ENCODE results near the gene SLC4A5. TPM values are rescaled to one million over a fixed set of nuclear protein-coding genes. Genes with fewer than 3 reads are reported as not detected.

SLC4A5 gene
- total and polyA plus RNA-seq, 5 experiments from 2014 or later, result 0.46 to 15.1 (median 1.5) TPM

GRCh38 chr2:74302865-74303264 is 40.4 kb downstream of the SLC4A5 start:
- Mint-ChIP-seq H3K9me3 (peaks cover 0 to 10% (median 3%) of the 10 kb centered on the region in 9 donors), H3K27ac (peak overlapping the region in 2 of 10 donors; percentile 23 to 69), H3K36me3 (peaks cover 21 to 25% (median 21%) of the 10 kb centered on the region in 3 donors), H3K4me3 (no peak overlapping the region), H3K4me1 (peaks cover 0 to 4% (median 0%) of the 10 kb centered on the region in 4 donors), H3K27me3 (no peaks in the 10 kb centered on the region)
- ATAC-seq (no peak), DNase-seq (no peak)
- POLR2A ChIA-PET, result no interaction called here

- peaks cover 0 to 3% (median 1%) of the 10 kb centered on the region in 4 donors for H3K4me1 Mint-ChIP-seq
- no peaks in the 10 kb centered on the region for H3K27me3 Mint-ChIP-seq
- ATAC-seq (no peak), DNase-seq (no peak)
- no peak overlapping the region for H3K4me3 Mint-ChIP-seq
- POLR2A ChIA-PET, result no interaction called here
- peaks cover 21 to 25% (median 21%) of the 10 kb centered on the region in 3 donors for H3K36me3 Mint-ChIP-seq
- peak overlapping the region in 1 of 10 donors; percentile 22 for H3K27ac Mint-ChIP-seq
- H3K9me3 Mint-ChIP-seq, result peaks cover 0 to 10% (median 3%) of the 10 kb centered on the region in 9 donors
These were observed 42.0 kb downstream of the SLC4A5 start for GRCh38 chr2:74301262-74301661.

GRCh38 chr2:74300506-74300905 is 42.7 kb downstream of the SLC4A5 start:
- Mint-ChIP-seq H3K9me3 (peaks cover 0 to 10% (median 3%) of the 10 kb centered on the region in 9 donors), H3K36me3 (peaks cover 21 to 25% (median 21%) of the 10 kb centered on the region in 3 donors), H3K4me3 (no peak overlapping the region), H3K27me3 (no peaks in the 10 kb centered on the region), H3K27ac (peak overlapping the region in 1 of 10 donors; percentile 10), H3K4me1 (peaks cover 0 to 3% (median under 1%) of the 10 kb centered on the region in 4 donors)
- POLR2A ChIA-PET, result no interaction called here
- ATAC-seq (no peak), DNase-seq (no peak)

GRCh38 chr2:74297950-74298349 is 45.3 kb downstream of the SLC4A5 start:
- Mint-ChIP-seq H3K4me3 (no peak overlapping the region), H3K36me3 (peaks cover 19 to 21% (median 21%) of the 10 kb centered on the region in 3 donors), H3K27me3 (no peaks in the 10 kb centered on the region), H3K27ac (no peak overlapping the region), H3K9me3 (peaks cover 0 to 10% (median 3%) of the 10 kb centered on the region in 9 donors), H3K4me1 (peaks cover 0 to 4% (median 2%) of the 10 kb centered on the region in 4 donors)
- DNase-seq, result no peak
- no peak for ATAC-seq
- POLR2A ChIA-PET, result no interaction called here

DNA sequence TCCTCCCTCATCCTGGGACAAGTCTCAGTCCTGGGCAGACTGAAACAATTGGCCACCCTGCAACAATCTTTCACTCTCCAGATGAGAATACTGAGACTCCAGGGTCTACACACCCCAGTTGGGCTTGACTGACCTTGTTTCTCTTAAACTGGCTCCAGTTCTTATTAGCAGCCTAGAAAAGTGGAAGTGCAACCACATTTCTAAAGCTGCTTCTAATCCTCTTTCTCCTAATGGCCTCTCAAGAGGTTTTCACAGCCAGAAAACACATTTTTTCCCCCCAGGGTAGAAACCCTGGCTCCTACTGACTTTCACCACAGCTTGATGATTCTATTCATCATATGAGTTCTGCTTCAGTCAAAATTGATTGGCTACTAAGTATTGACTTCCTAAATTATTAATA is 45.8 kb downstream of the SLC4A5 start:
- POLR2A ChIA-PET, result no interaction called here
- H3K36me3 Mint-ChIP-seq, result peaks cover 17 to 21% (median 21%) of the 10 kb centered on the region in 3 donors
- no peak overlapping the region for H3K27ac Mint-ChIP-seq
- peaks cover 0 to 10% (median 3%) of the 10 kb centered on the region in 9 donors for H3K9me3 Mint-ChIP-seq
- no peaks in the 10 kb centered on the region for H3K27me3 Mint-ChIP-seq
- DNase-seq, result no peak
- no peak overlapping the region for H3K4me3 Mint-ChIP-seq
- no peak for ATAC-seq
- H3K4me1 Mint-ChIP-seq, result peaks cover 1 to 7% (median 2%) of the 10 kb centered on the region in 4 donors

GRCh38 chr2:74293191-74293991 is 49.8 kb downstream of the SLC4A5 start:
- Mint-ChIP-seq H3K27me3 (no peaks in the 10 kb centered on the region), H3K36me3 (peaks cover 2 to 8% (median 4%) of the 10 kb centered on the region in 3 donors), H3K27ac (peak overlapping the region; percentile 28 to 96 (median 82)), H3K4me3 (no peak overlapping the region), H3K4me1 (peaks cover 16 to 27% (median 25%) of the 10 kb centered on the region in 4 donors), H3K9me3 (peaks cover 0 to 4% (median 0%) of the 10 kb centered on the region in 9 donors)
- ATAC-seq (no peak), DNase-seq (no peak)
- POLR2A ChIA-PET, result interaction anchor here (0.6 to 1.0 kb wide), 2 partner anchors 10 to 175 kb away, joined by 3 to 5 read pairs; no protein-coding TSS in a partner anchor

GRCh38 chr2:74292751-74293150 is 50.5 kb downstream of the SLC4A5 start:
- Mint-ChIP-seq H3K27ac (peak overlapping the region; percentile 69 to 96 (median 90)), H3K4me3 (no peak overlapping the region), H3K4me1 (peaks cover 16 to 27% (median 25%) of the 10 kb centered on the region in 4 donors)

GRCh38 chr2:74291886-74292621 is 51.2 kb downstream of the SLC4A5 start:
- no peak for ATAC-seq
- Mint-ChIP-seq H3K36me3 (peaks cover 0 to 3% (median 2%) of the 10 kb centered on the region in 3 donors), H3K4me3 (peak overlapping the region in 1 of 10 donors; percentile 10), H3K9me3 (no peaks in the 10 kb centered on the region), H3K27me3 (no peaks in the 10 kb centered on the region), H3K27ac (peak overlapping the region; percentile 58 to 98 (median 92)), H3K4me1 (peaks cover 16 to 27% (median 23%) of the 10 kb centered on the region in 4 donors)
- no peak for DNase-seq
- POLR2A ChIA-PET, result interaction anchor here (1.0 to 1.4 kb wide), 2 partner anchors 12 to 907 kb away, joined by 3 to 5 read pairs; partner anchors contain the start of gene ALMS1

More at GRCh38 chr2:74292751-74293150, 50.5 kb downstream of the SLC4A5 start:
- Mint-ChIP-seq H3K27me3 (no peaks in the 10 kb centered on the region), H3K36me3 (peaks cover 0 to 3% (median 2%) of the 10 kb centered on the region in 3 donors), H3K9me3 (no peaks in the 10 kb centered on the region)
- no peak for ATAC-seq
- no peak for DNase-seq
- POLR2A ChIA-PET, result interaction anchor here (0.6 to 1.0 kb wide), 2 partner anchors 11 to 175 kb away, joined by 3 to 5 read pairs; no protein-coding TSS in a partner anchor

DNA sequence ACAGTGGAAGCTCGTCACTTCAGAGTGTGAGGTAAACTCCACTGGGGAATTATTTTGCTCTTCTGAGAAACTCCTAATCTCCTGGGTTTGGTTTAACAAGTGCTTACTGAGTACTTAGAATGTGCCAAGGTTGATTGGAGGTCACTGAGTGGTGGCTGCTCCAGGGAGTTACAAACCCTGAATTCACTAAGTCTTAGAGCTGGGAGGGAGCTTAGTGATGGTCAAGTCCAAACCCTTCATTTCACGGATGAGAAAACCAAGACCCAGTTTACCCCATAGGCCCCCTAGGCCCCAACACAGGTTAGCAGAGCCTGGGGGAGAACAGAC is 52.0 kb downstream of the SLC4A5 start:
- Mint-ChIP-seq H3K36me3 (peaks cover 0 to 3% (median 2%) of the 10 kb centered on the region in 3 donors), H3K4me3 (peak overlapping the region; percentile 9 to 91 (median 75))
- ATAC-seq, result no peak

GRCh38 chr2:74290466-74291217 is 52.6 kb downstream of the SLC4A5 start:
- peak; percentile 85 to 88 for ATAC-seq
- H3K9me3 Mint-ChIP-seq, result no peaks in the 10 kb centered on the region
- POLR2A ChIA-PET, result interaction anchor here (0.6 to 1.5 kb wide), 8 partner anchors 15 to 905 kb away, joined by 3 to 6 read pairs (median 4); partner anchors contain the start of genes ALMS1, CCDC142, TTC31 and WBP1

More for the DNA sequence above, 52.0 kb downstream of the SLC4A5 start:
- POLR2A ChIA-PET, result interaction anchor here (0.6 to 1.5 kb wide), 7 partner anchors 14 to 906 kb away, joined by 3 to 6 read pairs (median 4); partner anchors contain the start of genes ALMS1, CCDC142, TTC31 and WBP1
- Mint-ChIP-seq H3K4me1 (peaks cover 16 to 27% (median 23%) of the 10 kb centered on the region in 4 donors), H3K27me3 (no peaks in the 10 kb centered on the region), H3K27ac (peak overlapping the region; percentile 88 to 98 (median 93)), H3K9me3 (no peaks in the 10 kb centered on the region)
- no peak for DNase-seq

DNA sequence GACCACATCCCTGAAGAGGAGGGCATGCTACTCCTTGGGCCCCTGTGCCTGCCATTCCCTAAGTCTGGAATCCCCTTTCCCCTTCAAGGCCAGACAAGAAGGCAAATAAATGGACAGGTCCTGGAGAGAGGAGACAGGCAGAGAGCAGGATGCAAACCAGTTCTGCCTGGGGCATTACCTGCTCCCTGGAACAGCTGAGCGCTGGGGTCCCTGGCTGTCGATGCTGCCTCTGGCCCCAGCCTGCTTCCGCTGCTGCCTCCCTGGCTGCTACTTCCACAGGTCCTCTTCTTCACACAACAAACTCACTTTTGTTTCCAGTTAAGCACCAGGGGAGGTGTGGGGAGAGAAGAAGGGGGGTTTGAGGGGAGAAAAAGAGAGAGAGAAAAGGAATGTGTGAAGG is 53.1 kb downstream of the SLC4A5 start:
- H3K4me1 Mint-ChIP-seq, result peaks cover 16 to 27% (median 23%) of the 10 kb centered on the region in 4 donors
- peak; percentile 17 to 19 for ATAC-seq
- H3K36me3 Mint-ChIP-seq, result peaks cover 0 to 3% (median 3%) of the 10 kb centered on the region in 3 donors
- no peaks in the 10 kb centered on the region for H3K27me3 Mint-ChIP-seq
- POLR2A ChIA-PET, result interaction anchor here (0.9 to 1.5 kb wide), 3 partner anchors 15 to 193 kb away, joined by 3 to 5 read pairs (median 4); partner anchors contain the start of genes CCDC142 and TTC31
- DNase-seq, result no peak
- peak overlapping the region; percentile 88 to 98 (median 93) for H3K27ac Mint-ChIP-seq
- no peaks in the 10 kb centered on the region for H3K9me3 Mint-ChIP-seq
- H3K4me3 Mint-ChIP-seq, result peak overlapping the region; percentile 54 to 91 (median 76)

More at GRCh38 chr2:74290466-74291217, 52.6 kb downstream of the SLC4A5 start:
- Mint-ChIP-seq H3K27me3 (no peaks in the 10 kb centered on the region), H3K36me3 (peaks cover 0 to 5% (median 3%) of the 10 kb centered on the region in 3 donors), H3K27ac (peak overlapping the region; percentile 88 to 98 (median 93)), H3K4me3 (peak overlapping the region; percentile 54 to 91 (median 76)), H3K4me1 (peaks cover 16 to 27% (median 23%) of the 10 kb centered on the region in 4 donors)
- DNase-seq, result peak in 9 of 10 donors; percentile 20 to 70 (median 49)

All from naive thymus-derived CD8-positive, alpha-beta T cell (primary cell).